Trophoblast cell (in vitro differentiated cells and primary cell): Measurements from ENCODE around the gene PTPRT.

ENCODE experiments used
- DNase-seq, 2 donors: peaks; one replicate each; pipeline ENCODE4 v3.0.0-alpha.2; 2016
- H2AFZ ChIP-seq: 2 replicates; pipeline ENCODE4 v1.6.1; 2013; ENCODE audit warnings: low read length, moderate library complexity, mild to moderate bottlenecking; ENCODE audit not compliant: insufficient read depth, poor library complexity
- H2AK5ac ChIP-seq: 2 replicates; pipeline ENCODE4 v1.6.1; 2013; ENCODE audit warnings: mild to moderate bottlenecking, low read length
- H2BK120ac ChIP-seq: 2 replicates; pipeline ENCODE4 v1.6.1; 2013; ENCODE audit warnings: low read length, mild to moderate bottlenecking, moderate library complexity; ENCODE audit not compliant: insufficient read depth, poor library complexity
- H2BK12ac ChIP-seq: 2 replicates; pipeline ENCODE4 v1.6.1; 2013; ENCODE audit warnings: mild to moderate bottlenecking, low read length, moderate library complexity
- H2BK5ac ChIP-seq: 2 replicates; pipeline ENCODE4 v1.6.1; 2013; ENCODE audit warnings: low read length, low read depth, moderate library complexity, mild to moderate bottlenecking; ENCODE audit not compliant: poor library complexity
- H3K14ac ChIP-seq: 2 replicates; pipeline ENCODE4 v1.6.1; 2013; ENCODE audit warnings: mild to moderate bottlenecking, low read length
- H3K18ac ChIP-seq: 2 replicates; pipeline ENCODE4 v1.6.1; 2013; ENCODE audit warnings: mild to moderate bottlenecking, low read length
- H3K23ac ChIP-seq: 2 replicates; pipeline ENCODE4 v1.6.1; 2013; ENCODE audit warnings: low read length
- H3K27ac ChIP-seq: 2 replicates; pipeline ENCODE4 v1.5.1; 2013; ENCODE audit warnings: low read depth, mild to moderate bottlenecking, inconsistent platforms, low read length, moderate library complexity
- H3K27me3 ChIP-seq: 2 replicates; pipeline ENCODE4 v1.6.1; 2013; ENCODE audit warnings: inconsistent platforms, mild to moderate bottlenecking, low read length, moderate library complexity; ENCODE audit not compliant: insufficient read depth
- H3K36me3 ChIP-seq, 2 experiments: 1 replicate in 1 of 2; 2 replicates in 1 of 2; pipeline ENCODE4 v1.6.1; 2013; ENCODE audit warnings: low read length in 2 of 2, mild to moderate bottlenecking in 2 of 2, moderate library complexity in 1 of 2; ENCODE audit not compliant: insufficient read depth in 2 of 2, control insufficient read depth in 1 of 2
- H3K4ac ChIP-seq: 2 replicates; pipeline ENCODE4 v1.6.1; 2013; ENCODE audit warnings: low read depth, mild to moderate bottlenecking, low read length, moderate library complexity
- H3K4me1 ChIP-seq, 2 experiments: 1 replicate in 1 of 2; 2 replicates in 1 of 2; pipeline ENCODE4 v1.6.1; 2013; ENCODE audit warnings: low read length in 2 of 2, mild to moderate bottlenecking in 2 of 2, moderate library complexity in 1 of 2; ENCODE audit not compliant: insufficient read depth in 2 of 2, control insufficient read depth in 1 of 2
- H3K4me2 ChIP-seq: 2 replicates; pipeline ENCODE4 v1.6.1; 2013; ENCODE audit warnings: inconsistent platforms, mild to moderate bottlenecking, low read length, moderate library complexity
- H3K4me3 ChIP-seq: 2 replicates; pipeline ENCODE4 v1.5.1; 2013; ENCODE audit warnings: mild to moderate bottlenecking, low read depth, low read length, inconsistent platforms
- H3K79me1 ChIP-seq: one replicate; pipeline ENCODE4 v1.6.1; 2013; ENCODE audit warnings: low read length
- H3K79me2 ChIP-seq: 2 replicates; pipeline ENCODE4 v1.6.1; 2013; ENCODE audit warnings: low read length, mild to moderate bottlenecking; ENCODE audit not compliant: control insufficient read depth, insufficient read depth, poor library complexity
- H3K9ac ChIP-seq: 2 replicates; pipeline ENCODE4 v1.6.1; 2013; ENCODE audit warnings: mild to moderate bottlenecking, low read length
- H3K9me3 ChIP-seq: 2 replicates; pipeline ENCODE4 v1.6.1; 2013; ENCODE audit warnings: low read depth, mild to moderate bottlenecking, control low read depth, inconsistent platforms, low read length; ENCODE audit not compliant: insufficient read depth
- H4K12ac ChIP-seq: 2 replicates; pipeline ENCODE4 v1.6.1; 2013; ENCODE audit warnings: low read depth, mild to moderate bottlenecking, low read length, moderate library complexity
- H4K8ac ChIP-seq: 2 replicates; pipeline ENCODE4 v1.6.1; 2013; ENCODE audit warnings: low read depth, mild to moderate bottlenecking, low read length, moderate library complexity
- H4K91ac ChIP-seq: one replicate; pipeline ENCODE4 v1.6.1; 2013; ENCODE audit warnings: low read depth, mild to moderate bottlenecking, low read length, moderate library complexity
- WGBS: extraction: QIAGEN DNeasy Blood & Tissue Kit; methylation state at CpG from one replicate; pipeline ENCODE4 v1.1.7; 2013; ENCODE audit warnings: missing lambda C conversion rate; ENCODE audit not compliant: insufficient read length, insufficient coverage; ENCODE audit errors: extremely low coverage; 5-methylcytosine and 5-hydroxymethylcytosine counted together

The PTPRT gene

GRCh38 chr20:42359617-42360016 is 830.1 kb downstream of the PTPRT start:
- Histone ChIP-seq H3K4me1 (no peaks in the 10 kb centered on the region), H2AFZ (no peak overlapping the region), H3K18ac (no peak overlapping the region), H3K27me3 (no peaks in the 10 kb centered on the region), H3K79me1 (no peaks in the 10 kb centered on the region), H3K27ac (no peak overlapping the region), H3K4ac (no peak overlapping the region), H3K23ac (no peak overlapping the region), H3K36me3 (no peaks in the 10 kb centered on the region), H2BK120ac (no peak overlapping the region), H3K9me3 (no peaks in the 10 kb centered on the region), H2BK5ac (no peak overlapping the region), H2BK12ac (no peak overlapping the region), H3K4me2 (no peak overlapping the region), H3K14ac (no peak overlapping the region), H3K79me2 (no peaks in the 10 kb centered on the region), H2AK5ac (no peak overlapping the region), H3K9ac (no peak overlapping the region), H4K12ac (no peak overlapping the region), H4K91ac (no peak overlapping the region), H4K8ac (no peak overlapping the region), H3K4me3 (no peak overlapping the region)
- WGBS, result no CpG with 5 or more reads among the region's 10 CpGs
- no peak for DNase-seq

GRCh38 chr20:42352096-42352495 is 837.6 kb downstream of the PTPRT start:
- Histone ChIP-seq H3K4me2 (no peak overlapping the region), H3K23ac (no peak overlapping the region), H3K79me1 (no peaks in the 10 kb centered on the region), H3K27me3 (no peaks in the 10 kb centered on the region), H4K12ac (no peak overlapping the region), H3K9me3 (no peaks in the 10 kb centered on the region), H3K27ac (no peak overlapping the region), H3K9ac (no peak overlapping the region), H3K4me3 (no peak overlapping the region), H2AK5ac (no peak overlapping the region), H4K8ac (no peak overlapping the region), H3K14ac (no peak overlapping the region), H3K18ac (no peak overlapping the region), H4K91ac (no peak overlapping the region), H3K79me2 (no peaks in the 10 kb centered on the region), H3K4me1 (no peaks in the 10 kb centered on the region), H2AFZ (no peak overlapping the region), H2BK5ac (no peak overlapping the region), H2BK120ac (no peak overlapping the region), H3K36me3 (no peaks in the 10 kb centered on the region), H3K4ac (no peak overlapping the region), H2BK12ac (no peak overlapping the region)
- no CpG with 5 or more reads among the region's 6 CpGs for WGBS
- no peak for DNase-seq

GRCh38 chr20:42350521-42350920 is 839.2 kb downstream of the PTPRT start:
- H4K8ac ChIP-seq, result no peak overlapping the region
- H2BK5ac ChIP-seq, result no peak overlapping the region
- no peaks in the 10 kb centered on the region for H3K79me1 ChIP-seq
- H3K18ac ChIP-seq, result no peak overlapping the region
- H3K9ac ChIP-seq, result no peak overlapping the region
- peaks cover 2% of the 10 kb centered on the region for H3K9me3 ChIP-seq
- no peak for DNase-seq
- H2BK120ac ChIP-seq, result no peak overlapping the region
- H2AK5ac ChIP-seq, result no peak overlapping the region
- no peak overlapping the region for H2BK12ac ChIP-seq
- no peak overlapping the region for H3K4me3 ChIP-seq
- no peak overlapping the region for H4K12ac ChIP-seq
- H3K27me3 ChIP-seq, result no peaks in the 10 kb centered on the region
- H3K4me2 ChIP-seq, result no peak overlapping the region
- no peak overlapping the region for H3K4ac ChIP-seq
- no peak overlapping the region for H4K91ac ChIP-seq
- H3K14ac ChIP-seq, result no peak overlapping the region
- no peak overlapping the region for H3K23ac ChIP-seq
- H2AFZ ChIP-seq, result no peak overlapping the region
- no peaks in the 10 kb centered on the region for H3K4me1 ChIP-seq
- no peaks in the 10 kb centered on the region for H3K36me3 ChIP-seq
- H3K27ac ChIP-seq, result no peak overlapping the region
- WGBS, result no CpG with 5 or more reads among the region's 7 CpGs
- no peaks in the 10 kb centered on the region for H3K79me2 ChIP-seq

- no peak overlapping the region for H3K18ac ChIP-seq
- H2BK5ac ChIP-seq, result no peak overlapping the region
- no peak overlapping the region for H4K12ac ChIP-seq
- H3K79me2 ChIP-seq, result no peaks in the 10 kb centered on the region
- no peak overlapping the region for H2AK5ac ChIP-seq
- H3K9me3 ChIP-seq, result peaks cover 4% of the 10 kb centered on the region
- DNase-seq, result no peak
- H4K8ac ChIP-seq, result no peak overlapping the region
- H2BK12ac ChIP-seq, result no peak overlapping the region
- no CpG with 5 or more reads among the region's 10 CpGs for WGBS
- H3K79me1 ChIP-seq, result no peaks in the 10 kb centered on the region
- no peak overlapping the region for H2AFZ ChIP-seq
- no peaks in the 10 kb centered on the region for H3K27me3 ChIP-seq
- H3K36me3 ChIP-seq, result no peaks in the 10 kb centered on the region
- no peak overlapping the region for H4K91ac ChIP-seq
- no peak overlapping the region for H3K27ac ChIP-seq
- H3K14ac ChIP-seq, result no peak overlapping the region
- H3K4me3 ChIP-seq, result no peak overlapping the region
- H3K4me1 ChIP-seq, result no peaks in the 10 kb centered on the region
- H3K4ac ChIP-seq, result no peak overlapping the region
- H3K23ac ChIP-seq, result no peak overlapping the region
- H2BK120ac ChIP-seq, result no peak overlapping the region
- H3K9ac ChIP-seq, result no peak overlapping the region
- no peak overlapping the region for H3K4me2 ChIP-seq
Measured at GRCh38 chr20:42346189-42347170, 843.2 kb downstream of the PTPRT start.
